Retinal pigment epithelial cell (primary cell): ENCODE results near the gene PHLDB2.

ENCODE experiments used
- DNase-seq: peaks from one replicate; pipeline ENCODE4 v3.0.0-alpha.2; 2010; ENCODE audit warnings: low read depth
- H3K4me3 ChIP-seq: 2 replicates; pipeline ENCODE4 v1.5.1; 2011; ENCODE audit warnings: mild to moderate bottlenecking, low read length, control low read depth, moderate library complexity
- TF ChIP-seq, protein P1 (sequence below): conservative IDR thresholded peaks from 2 replicates; pipeline ENCODE4 v1.5.1; 2011; ENCODE audit warnings: low read depth, low read length, control low read depth, inconsistent platforms

PHLDB2 gene

DNA sequence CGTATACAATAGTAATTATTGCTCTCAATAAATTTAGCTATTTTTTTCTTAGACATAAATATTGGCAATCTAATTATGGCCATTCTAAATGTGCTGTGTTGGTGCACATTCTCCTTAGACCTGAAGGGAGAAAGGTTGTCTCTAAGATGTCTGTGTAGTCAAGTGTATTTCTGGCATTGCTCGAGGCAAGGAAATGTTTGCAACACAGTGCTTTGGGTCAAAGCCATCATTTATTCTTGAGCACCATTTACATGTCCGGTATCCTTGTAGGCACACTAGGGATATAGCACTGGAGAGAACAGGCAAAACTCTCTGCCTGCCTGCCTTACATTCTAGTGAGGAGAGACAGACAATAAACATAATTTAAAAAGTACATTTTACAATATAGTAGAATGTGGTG, 2.6 kb upstream of the PHLDB2 start:
- TF ChIP-seq, protein P1, sequence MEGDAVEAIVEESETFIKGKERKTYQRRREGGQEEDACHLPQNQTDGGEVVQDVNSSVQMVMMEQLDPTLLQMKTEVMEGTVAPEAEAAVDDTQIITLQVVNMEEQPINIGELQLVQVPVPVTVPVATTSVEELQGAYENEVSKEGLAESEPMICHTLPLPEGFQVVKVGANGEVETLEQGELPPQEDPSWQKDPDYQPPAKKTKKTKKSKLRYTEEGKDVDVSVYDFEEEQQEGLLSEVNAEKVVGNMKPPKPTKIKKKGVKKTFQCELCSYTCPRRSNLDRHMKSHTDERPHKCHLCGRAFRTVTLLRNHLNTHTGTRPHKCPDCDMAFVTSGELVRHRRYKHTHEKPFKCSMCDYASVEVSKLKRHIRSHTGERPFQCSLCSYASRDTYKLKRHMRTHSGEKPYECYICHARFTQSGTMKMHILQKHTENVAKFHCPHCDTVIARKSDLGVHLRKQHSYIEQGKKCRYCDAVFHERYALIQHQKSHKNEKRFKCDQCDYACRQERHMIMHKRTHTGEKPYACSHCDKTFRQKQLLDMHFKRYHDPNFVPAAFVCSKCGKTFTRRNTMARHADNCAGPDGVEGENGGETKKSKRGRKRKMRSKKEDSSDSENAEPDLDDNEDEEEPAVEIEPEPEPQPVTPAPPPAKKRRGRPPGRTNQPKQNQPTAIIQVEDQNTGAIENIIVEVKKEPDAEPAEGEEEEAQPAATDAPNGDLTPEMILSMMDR, result no peak
- no peak overlapping the region for H3K4me3 ChIP-seq
- no peak for DNase-seq

GRCh38 chr3:111857474-111857873, 1.6 kb upstream of the PHLDB2 start:
- no peak overlapping the region for H3K4me3 ChIP-seq
- DNase-seq, result no peak
- TF ChIP-seq, protein P1, result no peak

GRCh38 chr3:111858642-111859041, 423 bp upstream of the PHLDB2 start:
- TF ChIP-seq, protein P1, result no peak
- no peak for DNase-seq
- H3K4me3 ChIP-seq, result peak overlapping the region; percentile 92

DNA sequence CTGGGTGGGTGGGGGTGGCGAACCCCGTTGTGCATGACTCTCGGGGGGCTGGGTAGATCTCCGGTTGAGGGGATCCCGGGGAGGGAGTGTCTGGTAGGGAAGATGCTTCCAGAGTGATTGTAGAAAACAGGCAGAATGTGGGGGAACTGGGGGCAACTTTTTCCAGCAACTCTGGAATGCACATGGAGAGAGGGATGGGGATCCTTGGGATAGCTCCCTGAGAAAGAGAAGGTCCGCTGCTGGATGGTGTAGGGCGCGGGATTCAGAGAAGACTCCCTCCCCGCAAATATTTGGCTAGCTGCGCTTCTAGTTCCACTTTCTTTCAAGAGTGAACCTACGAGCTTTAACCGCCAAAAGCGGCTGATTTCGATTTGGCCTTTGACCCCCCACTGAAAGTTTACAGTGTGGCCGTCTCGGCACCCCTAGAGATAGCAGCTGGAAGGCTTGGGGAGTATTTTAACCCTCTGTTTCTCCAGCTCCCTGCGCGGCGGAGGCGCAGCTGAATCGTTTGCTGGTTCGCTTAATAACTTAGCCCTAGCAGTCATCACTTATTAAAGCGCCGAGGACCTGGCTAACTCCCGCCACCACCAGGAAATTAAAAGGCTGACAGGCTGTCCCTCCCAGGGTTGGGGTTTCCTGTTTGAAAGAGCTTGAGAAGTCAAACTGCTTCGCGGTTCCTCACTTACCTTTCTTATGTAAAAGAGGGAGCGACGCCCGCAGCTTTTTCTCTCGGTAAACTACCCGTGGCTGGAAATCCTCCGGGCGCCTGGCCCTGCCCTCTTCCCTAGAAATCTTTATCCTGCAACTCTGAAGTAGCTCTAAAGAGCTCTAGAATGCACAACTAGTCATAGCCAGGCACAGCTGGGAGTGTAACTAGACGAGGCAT, 1.2 kb downstream of the PHLDB2 start:
- DNase-seq, result peak; percentile 76
- H3K4me3 ChIP-seq, result peak overlapping the region; percentile 92
- TF ChIP-seq, protein P1, result peak; percentile 56

DNA sequence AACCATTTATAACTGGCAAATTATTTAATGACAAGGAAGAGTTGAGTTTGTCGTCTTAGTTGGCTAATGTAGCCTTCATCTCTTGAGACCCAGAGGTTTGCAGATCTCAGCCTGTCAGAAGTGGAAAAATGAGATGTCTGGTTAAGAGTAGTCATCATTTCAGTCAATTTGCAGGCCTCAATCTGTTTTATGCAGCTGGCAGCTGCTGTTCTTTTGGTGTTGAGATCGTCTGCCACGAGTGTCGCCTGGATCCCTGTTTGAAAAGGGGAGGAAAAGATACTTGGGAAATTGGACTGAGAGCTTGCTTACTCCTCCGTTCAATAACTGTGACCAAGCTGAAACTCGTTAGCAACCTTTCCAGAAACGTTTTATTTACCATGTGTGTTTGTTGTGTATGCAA, 2.3 kb downstream of the PHLDB2 start:
- no peak for DNase-seq
- peak overlapping the region; percentile 92 for H3K4me3 ChIP-seq
- TF ChIP-seq, protein P1, result no peak

DNA sequence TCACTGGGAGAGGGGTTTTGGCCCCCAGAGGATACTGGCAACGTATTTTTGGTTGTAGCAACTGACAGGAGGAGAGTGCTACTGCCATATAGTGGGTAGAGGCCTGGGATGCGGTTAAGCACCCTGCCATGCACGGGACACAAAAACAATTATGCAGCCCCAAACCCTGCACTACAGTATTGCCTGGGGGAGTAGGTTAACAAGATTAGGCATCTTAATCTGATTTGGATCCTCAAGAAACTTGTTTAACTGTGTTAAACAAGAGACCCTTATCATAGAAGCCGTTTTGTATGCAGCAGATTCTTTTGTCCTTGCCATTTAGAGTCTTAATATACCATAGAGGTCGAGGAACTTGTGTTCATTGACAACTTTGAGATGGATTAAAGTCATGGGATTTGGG, 3.4 kb downstream of the PHLDB2 start:
- DNase-seq, result peak; percentile 52
- no peak overlapping the region for H3K4me3 ChIP-seq
- TF ChIP-seq, protein P1, result no peak

DNA sequence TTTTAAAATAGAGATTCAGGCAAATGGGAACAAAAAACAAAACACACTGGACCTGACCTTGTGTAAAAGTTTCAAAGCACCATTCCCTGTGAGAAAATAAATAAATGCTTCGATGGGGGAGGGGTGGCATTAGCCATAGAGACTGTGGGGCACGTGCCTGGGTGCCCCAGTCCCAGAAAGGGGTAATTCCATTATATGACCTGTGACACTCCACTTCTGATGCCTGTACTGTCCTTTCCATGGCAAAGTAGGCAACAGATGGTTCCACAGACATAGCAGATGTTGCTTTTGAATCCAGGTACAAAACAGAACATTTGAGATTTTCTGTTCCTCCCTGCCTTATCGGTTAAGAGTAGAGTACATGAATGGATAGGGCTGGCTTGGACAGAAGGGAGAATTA, 3.9 kb downstream of the PHLDB2 start:
- DNase-seq, result no peak
- H3K4me3 ChIP-seq, result no peak overlapping the region
- TF ChIP-seq, protein P1, result no peak
